Measurements from ENCODE around the gene TCAP.

Gene TCAP

DNA sequence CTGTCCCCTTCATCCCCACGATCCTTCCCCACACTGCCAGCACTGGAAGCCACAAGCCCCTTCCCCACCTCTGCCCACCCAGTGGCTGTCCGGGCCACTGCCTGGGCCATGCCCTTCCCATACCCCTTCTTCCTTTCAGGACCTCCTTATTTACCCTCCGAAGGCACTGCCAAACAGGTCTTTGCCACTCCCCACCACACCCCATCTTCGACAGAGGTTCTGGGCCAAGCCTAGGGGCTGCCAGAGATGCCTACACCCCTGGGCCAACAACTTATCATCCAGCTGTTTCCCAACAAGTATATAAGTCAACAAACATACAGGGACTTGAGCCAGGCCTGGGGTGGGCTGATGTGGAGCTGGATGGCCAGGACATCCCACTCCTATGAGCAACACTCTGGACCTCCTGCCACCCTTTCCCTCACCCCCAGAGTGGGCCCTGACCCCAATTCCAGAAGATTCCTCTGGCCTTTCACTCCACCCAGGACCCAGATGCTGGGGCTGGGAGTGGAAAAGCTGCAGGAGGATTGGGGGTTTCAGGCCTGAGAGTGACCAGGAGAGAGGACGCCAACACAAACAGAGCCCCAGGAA is 39.9 kb upstream of the TCAP start:
- Histone ChIP-seq H3K27ac (ENCODE audit: low read length) (no peak overlapping the region), H3K9ac (ENCODE audit: low read length) (no peak overlapping the region), H3K79me2 (ENCODE audit: low read length) (no peaks in the 10 kb centered on the region), H3K4me3 (ENCODE audit: low read length) (no peak overlapping the region), H3K9me3 (ENCODE audit: insufficient read depth, low read length) (no peaks in the 10 kb centered on the region), H3K4me2 (ENCODE audit: low read length) (no peak overlapping the region), H2AFZ (ENCODE audit: low read depth, low read length) (no peak overlapping the region), H3K36me3 (replicated peaks; ENCODE audit: low read depth, low read length) (no peaks in the 10 kb centered on the region), H4K20me1 (ENCODE audit: insufficient read depth, low read length) (no peaks in the 10 kb centered on the region), H3K27me3 (ENCODE audit: low read depth, low read length) (no peaks in the 10 kb centered on the region), H3K4me1 (ENCODE audit: low read length) (peaks cover 18% of the 10 kb centered on the region)
- TF ChIP-seq, protein P1, sequence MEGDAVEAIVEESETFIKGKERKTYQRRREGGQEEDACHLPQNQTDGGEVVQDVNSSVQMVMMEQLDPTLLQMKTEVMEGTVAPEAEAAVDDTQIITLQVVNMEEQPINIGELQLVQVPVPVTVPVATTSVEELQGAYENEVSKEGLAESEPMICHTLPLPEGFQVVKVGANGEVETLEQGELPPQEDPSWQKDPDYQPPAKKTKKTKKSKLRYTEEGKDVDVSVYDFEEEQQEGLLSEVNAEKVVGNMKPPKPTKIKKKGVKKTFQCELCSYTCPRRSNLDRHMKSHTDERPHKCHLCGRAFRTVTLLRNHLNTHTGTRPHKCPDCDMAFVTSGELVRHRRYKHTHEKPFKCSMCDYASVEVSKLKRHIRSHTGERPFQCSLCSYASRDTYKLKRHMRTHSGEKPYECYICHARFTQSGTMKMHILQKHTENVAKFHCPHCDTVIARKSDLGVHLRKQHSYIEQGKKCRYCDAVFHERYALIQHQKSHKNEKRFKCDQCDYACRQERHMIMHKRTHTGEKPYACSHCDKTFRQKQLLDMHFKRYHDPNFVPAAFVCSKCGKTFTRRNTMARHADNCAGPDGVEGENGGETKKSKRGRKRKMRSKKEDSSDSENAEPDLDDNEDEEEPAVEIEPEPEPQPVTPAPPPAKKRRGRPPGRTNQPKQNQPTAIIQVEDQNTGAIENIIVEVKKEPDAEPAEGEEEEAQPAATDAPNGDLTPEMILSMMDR (IDR thresholded peaks at IDR 0.05; ENCODE audit: low read depth, low read length) = no peak
- TF ChIP-seq EZH2phosphoT487 (IDR thresholded peaks at IDR 0.05; ENCODE audit: low read depth) = no peak

DNA sequence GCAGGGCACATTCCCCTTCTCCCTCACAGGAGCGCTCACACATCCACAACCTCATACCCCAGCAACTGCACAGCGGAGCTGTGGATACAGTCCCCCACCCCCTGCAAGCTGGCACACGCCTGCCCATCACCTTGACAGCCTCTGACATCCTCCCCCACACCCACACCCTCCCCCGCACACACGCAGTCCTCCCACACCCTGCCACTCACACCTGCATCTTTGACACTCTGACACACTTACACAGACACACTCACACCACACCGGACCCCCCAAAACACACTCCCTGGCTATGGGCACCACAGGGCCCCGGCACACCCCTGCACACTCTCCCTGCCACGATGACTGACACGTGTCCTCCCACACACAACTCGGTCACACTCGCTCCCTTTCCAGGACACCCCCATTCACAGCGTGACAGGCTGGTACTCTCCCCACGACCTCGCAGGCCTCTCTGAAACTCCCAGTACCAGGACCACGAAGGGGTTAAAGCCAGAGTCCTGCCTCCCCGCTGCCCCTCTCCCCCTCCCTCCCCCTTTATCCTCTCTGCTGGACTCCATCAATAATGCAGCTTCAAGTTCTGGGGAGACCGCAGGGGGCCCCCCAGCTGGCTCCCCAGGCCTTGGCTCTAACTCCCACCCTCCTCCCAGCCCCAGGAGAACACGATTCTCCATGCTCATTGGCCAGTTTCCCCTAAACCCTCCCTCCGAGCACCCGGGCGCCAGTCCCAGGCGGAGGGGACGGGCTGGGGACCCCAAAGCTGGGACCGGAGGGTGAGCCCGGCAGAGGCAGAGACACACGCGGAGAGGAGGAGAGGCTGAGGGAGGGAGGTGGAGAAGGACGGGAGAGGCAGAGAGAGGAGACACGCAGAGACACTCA is 38.7 kb upstream of the TCAP start, which contains the start of gene PPP1R1B:
Gene PPP1R1B, plus strand, starts transcription at position 782 of the 876 bp plus-strand sequence. CDS start 441 bp downstream, outside the sequence.
- no peaks in the 10 kb centered on the region for H3K27me3 ChIP-seq (ENCODE audit: low read depth, low read length)
- no peaks in the 10 kb centered on the region for H4K20me1 ChIP-seq (ENCODE audit: insufficient read depth, low read length)
- H3K4me1 ChIP-seq (ENCODE audit: low read length) = peaks cover 15% of the 10 kb centered on the region

DNA sequence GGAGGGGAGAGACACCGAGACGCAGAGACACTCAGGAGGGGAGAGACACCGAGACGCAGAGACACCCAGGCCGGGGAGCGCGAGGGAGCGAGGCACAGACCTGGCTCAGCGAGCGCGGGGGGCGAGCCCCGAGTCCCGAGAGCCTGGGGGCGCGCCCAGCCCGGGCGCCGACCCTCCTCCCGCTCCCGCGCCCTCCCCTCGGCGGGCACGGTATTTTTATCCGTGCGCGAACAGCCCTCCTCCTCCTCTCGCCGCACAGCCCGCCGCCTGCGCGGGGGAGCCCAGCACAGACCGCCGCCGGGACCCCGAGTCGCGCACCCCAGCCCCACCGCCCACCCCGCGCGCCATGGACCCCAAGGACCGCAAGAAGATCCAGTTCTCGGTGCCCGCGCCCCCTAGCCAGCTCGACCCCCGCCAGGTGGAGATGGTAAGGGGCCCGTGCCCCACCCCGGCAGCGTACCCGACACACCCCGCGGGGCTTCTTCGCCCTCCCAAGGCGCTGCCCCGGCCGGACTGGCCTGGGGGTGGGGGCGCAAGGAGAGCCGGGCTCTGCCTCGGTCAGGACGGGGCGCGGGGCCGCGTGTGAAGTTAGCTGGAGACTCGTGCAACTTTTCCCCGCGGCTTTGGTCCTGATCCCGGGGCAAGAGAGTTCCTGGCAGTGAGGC is 38.0 kb upstream of the TCAP start:
- Histone ChIP-seq H3K27me3 (ENCODE audit: low read depth, low read length) (no peaks in the 10 kb centered on the region), H3K4me2 (ENCODE audit: low read length) (no peak overlapping the region), H3K36me3 (replicated peaks; ENCODE audit: low read depth, low read length) (no peaks in the 10 kb centered on the region), H2AFZ (ENCODE audit: low read depth, low read length) (no peak overlapping the region), H3K9me3 (ENCODE audit: insufficient read depth, low read length) (no peaks in the 10 kb centered on the region), H3K9ac (ENCODE audit: low read length) (no peak overlapping the region), H4K20me1 (ENCODE audit: insufficient read depth, low read length) (no peaks in the 10 kb centered on the region), H3K27ac (ENCODE audit: low read length) (no peak overlapping the region), H3K79me2 (ENCODE audit: low read length) (no peaks in the 10 kb centered on the region), H3K4me3 (ENCODE audit: low read length) (no peak overlapping the region), H3K4me1 (ENCODE audit: low read length) (peaks cover 11% of the 10 kb centered on the region)
- no peak for TF ChIP-seq EZH2phosphoT487 (IDR thresholded peaks at IDR 0.05; ENCODE audit: low read depth)
- TF ChIP-seq, protein P1 (IDR thresholded peaks at IDR 0.05; ENCODE audit: low read depth, low read length) = no peak

More for the DNA sequence above, 38.7 kb upstream of the TCAP start, which contains the start of gene PPP1R1B:
- Histone ChIP-seq H3K9ac (ENCODE audit: low read length) (no peak within 1 kb of the TSS), H3K4me3 (ENCODE audit: low read length) (no peak within 1 kb of the TSS), H3K27ac (ENCODE audit: low read length) (no peak within 1 kb of the TSS), H3K9me3 (ENCODE audit: insufficient read depth, low read length) (no peaks in the 10 kb centered on the region), H2AFZ (ENCODE audit: low read depth, low read length) (no peak within 1 kb of the TSS), H3K36me3 (replicated peaks; ENCODE audit: low read depth, low read length) (no peaks in the 10 kb centered on the region), H3K79me2 (ENCODE audit: low read length) (no peaks in the 10 kb centered on the region), H3K4me2 (ENCODE audit: low read length) (no peak within 1 kb of the TSS)
- TF ChIP-seq EZH2phosphoT487 (IDR thresholded peaks at IDR 0.05; ENCODE audit: low read depth) = no peak
- TF ChIP-seq, protein P1 (IDR thresholded peaks at IDR 0.05; ENCODE audit: low read depth, low read length) = no peak

Measured in OCI-LY3 (cell line).